Upper lobe of left lung (tissue), 6 donors: ENCODE results near the gene TNFAIP8L2. TPM values are rescaled to one million over a fixed set of nuclear protein-coding genes. Genes with fewer than 3 reads are reported as not detected.

Source experiments
- ATAC-seq, 2 donors: fragments of 200-7000 bp; cut with Tn5 transposase; one replicate each; pipeline ENCODE4 v1.9.1; 2022; ENCODE audit warnings: mild to moderate bottlenecking in 2 of 2, moderate library complexity in 2 of 2; ENCODE audit not compliant: low FRiP score in 2 of 2
- DNase-seq, 2 donors: peaks; one replicate each; pipeline ENCODE4 v3.0.0-alpha.2; 2019 to 2020
- H3K27ac ChIP-seq, 4 donors: fragments of 200-600 bp; sonication (generic); one replicate each; pipeline ENCODE4 v1.5.1; 2016 to 2019
- H3K27me3 ChIP-seq, 4 donors: fragments of 200-600 bp; sonication (generic); one replicate each; pipeline ENCODE4 v1.5.1; 2017 to 2019
- H3K36me3 ChIP-seq, 4 donors: fragments of 200-600 bp; sonication (generic); one replicate each; pipeline ENCODE4 v1.5.1; 2016 to 2019
- H3K4me1 ChIP-seq, 4 donors: fragments of 200-600 bp; sonication (generic); one replicate each; pipeline ENCODE4 v1.5.1; 2018 to 2019
- H3K4me3 ChIP-seq, 4 donors: fragments of 200-600 bp; sonication (generic); one replicate each; pipeline ENCODE4 v1.5.1; 2017 to 2019; ENCODE audit warnings: mild to moderate bottlenecking in 2 of 4, moderate library complexity in 1 of 4
- H3K9me3 ChIP-seq, 4 donors: fragments of 200-600 bp; sonication (generic); one replicate each; pipeline ENCODE4 v1.5.1; 2018 to 2019
- EP300 ChIP-seq, 4 donors: sonication (generic); formaldehyde crosslinking; IDR thresholded peaks; one replicate each; pipeline ENCODE4 v1.5.1; 2017; ENCODE audit warnings: antibody characterized with exemption in 4 of 4, control low read depth in 2 of 4
- POLR2A ChIP-seq, 4 donors: fragments of 450-650 bp; IDR thresholded peaks; one replicate each; pipeline ENCODE4 v1.5.1; 2016 to 2017; ENCODE audit warnings: antibody characterized with exemption in 4 of 4, mild to moderate bottlenecking in 2 of 4
- POLR2AphosphoS5 ChIP-seq, 2 donors: sonication (generic); formaldehyde crosslinking; IDR thresholded peaks; one replicate each; pipeline ENCODE4 v1.5.1; 2017; ENCODE audit warnings: antibody characterized with exemption in 2 of 2
- WGBS, 2 donors: methylation state at CpG; one replicate each; pipeline ENCODE4 v1.1.5; 2017 to 2018; 5-methylcytosine and 5-hydroxymethylcytosine counted together
- total RNA-seq, 6 donors: library from RNA; depleted of rRNA in 4 of 6; stranded (reverse); fragments of >200 nt in 4 of 6; gene quantifications; one replicate each; pipeline versions ENCODE4 v1.1.0 to v1.2.1, GENCODE V29; 2016 to 2021
- TF ChIP-seq, protein P1 (sequence below), 6 experiments: fragments of 450-650 bp in 4 of 6; fragments of 200-600 bp in 2 of 6; sonication (generic) in 2 of 6; IDR thresholded peaks; one replicate each; pipeline ENCODE4 v1.5.1; 2016 to 2019; ENCODE audit warnings: antibody characterized with exemption in 6 of 6
- donor health status: DM: no; HTN: no; CAD: no; lungs with moderate emphysema.
- donor health status: DM: no; HTN: yes; CAD: no; lungs with severe emphysema.

The TNFAIP8L2 gene
- total RNA-seq, 6 donors from 2014 or later, result 7.4 to 19.1 (median 15.8) TPM

- Histone ChIP-seq H3K27me3 (no peaks in the 10 kb centered on the region), H3K4me3 (no peak overlapping the region), H3K9me3 (no peaks in the 10 kb centered on the region), H3K4me1 (no peaks in the 10 kb centered on the region), H3K36me3 (peaks cover 0 to 20% (median 5%) of the 10 kb centered on the region in 4 donors), H3K27ac (no peak overlapping the region)
- 98 to 100% methylated on average over 6 to 7 of the region's 7 CpGs for WGBS, 2 donors
- DNase-seq (no peak), ATAC-seq (no peak)
- TF ChIP-seq EP300 (IDR thresholded peaks at IDR 0.05), result no peak
- TF ChIP-seq, protein P1, sequence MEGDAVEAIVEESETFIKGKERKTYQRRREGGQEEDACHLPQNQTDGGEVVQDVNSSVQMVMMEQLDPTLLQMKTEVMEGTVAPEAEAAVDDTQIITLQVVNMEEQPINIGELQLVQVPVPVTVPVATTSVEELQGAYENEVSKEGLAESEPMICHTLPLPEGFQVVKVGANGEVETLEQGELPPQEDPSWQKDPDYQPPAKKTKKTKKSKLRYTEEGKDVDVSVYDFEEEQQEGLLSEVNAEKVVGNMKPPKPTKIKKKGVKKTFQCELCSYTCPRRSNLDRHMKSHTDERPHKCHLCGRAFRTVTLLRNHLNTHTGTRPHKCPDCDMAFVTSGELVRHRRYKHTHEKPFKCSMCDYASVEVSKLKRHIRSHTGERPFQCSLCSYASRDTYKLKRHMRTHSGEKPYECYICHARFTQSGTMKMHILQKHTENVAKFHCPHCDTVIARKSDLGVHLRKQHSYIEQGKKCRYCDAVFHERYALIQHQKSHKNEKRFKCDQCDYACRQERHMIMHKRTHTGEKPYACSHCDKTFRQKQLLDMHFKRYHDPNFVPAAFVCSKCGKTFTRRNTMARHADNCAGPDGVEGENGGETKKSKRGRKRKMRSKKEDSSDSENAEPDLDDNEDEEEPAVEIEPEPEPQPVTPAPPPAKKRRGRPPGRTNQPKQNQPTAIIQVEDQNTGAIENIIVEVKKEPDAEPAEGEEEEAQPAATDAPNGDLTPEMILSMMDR (IDR thresholded peaks at IDR 0.05), result no peak
- TF ChIP-seq POLR2A (IDR thresholded peaks at IDR 0.05), result no peak
- TF ChIP-seq POLR2AphosphoS5 (IDR thresholded peaks at IDR 0.05), result no peak
These were observed 18.7 kb upstream of the TNFAIP8L2 start for GRCh38 chr1:151137789-151138188.

- DNase-seq (no peak), ATAC-seq (no peak)
- Histone ChIP-seq H3K27ac (no peak overlapping the region), H3K27me3 (no peaks in the 10 kb centered on the region), H3K9me3 (no peaks in the 10 kb centered on the region), H3K36me3 (peaks cover 0 to 4% (median 2%) of the 10 kb centered on the region in 4 donors), H3K4me3 (no peak overlapping the region), H3K4me1 (peaks cover 21 to 28% (median 24%) of the 10 kb centered on the region in 4 donors)
- TF ChIP-seq EP300 (IDR thresholded peaks at IDR 0.05) (no peak), POLR2AphosphoS5 (IDR thresholded peaks at IDR 0.05) (no peak), POLR2A (IDR thresholded peaks at IDR 0.05) (no peak)
- TF ChIP-seq, protein P1 (IDR thresholded peaks at IDR 0.05), result no peak
- WGBS, 2 donors, result 69 to 89% methylated on average over 4 to 5 of the region's 5 CpGs
These were observed 13.9 kb upstream of the TNFAIP8L2 start for GRCh38 chr1:151142411-151143056.

DNA sequence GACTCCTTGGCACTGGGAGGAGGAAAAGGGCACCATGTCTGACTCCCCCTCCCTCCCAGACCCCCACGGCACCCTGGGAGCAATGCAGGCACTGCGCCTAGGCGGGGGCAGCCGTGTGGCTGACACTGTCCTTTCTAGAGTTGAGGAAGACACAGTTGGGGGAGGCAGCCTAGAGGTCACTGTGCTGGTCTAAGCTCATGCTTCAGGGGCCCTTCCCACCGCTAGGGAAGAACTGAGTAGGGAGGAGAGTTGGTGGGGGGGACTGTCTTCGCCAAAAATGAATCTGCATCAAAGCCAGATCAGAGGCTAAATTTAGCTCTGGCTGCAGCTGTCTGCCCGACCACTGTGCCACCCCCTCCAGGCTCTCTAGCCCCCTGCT, 13.4 kb upstream of the TNFAIP8L2 start:
- WGBS, 2 donors, result 72 to 76% methylated on average over 7 of the region's 7 CpGs
- Histone ChIP-seq H3K4me1 (peaks cover 21 to 28% (median 25%) of the 10 kb centered on the region in 4 donors), H3K36me3 (peaks cover 0 to 4% (median 2%) of the 10 kb centered on the region in 4 donors), H3K27me3 (no peaks in the 10 kb centered on the region), H3K27ac (no peak overlapping the region), H3K4me3 (no peak overlapping the region), H3K9me3 (no peaks in the 10 kb centered on the region)
- TF ChIP-seq POLR2A (IDR thresholded peaks at IDR 0.05), result no peak
- TF ChIP-seq, protein P1 (IDR thresholded peaks at IDR 0.05), result no peak
- no peak for TF ChIP-seq EP300 (IDR thresholded peaks at IDR 0.05)
- TF ChIP-seq POLR2AphosphoS5 (IDR thresholded peaks at IDR 0.05), result no peak
- no peak for ATAC-seq
- no peak for DNase-seq

GRCh38 chr1:151143986-151144385, 12.5 kb upstream of the TNFAIP8L2 start:
- Histone ChIP-seq H3K4me1 (peaks cover 21 to 28% (median 25%) of the 10 kb centered on the region in 4 donors), H3K4me3 (no peak overlapping the region), H3K27ac (no peak overlapping the region), H3K27me3 (no peaks in the 10 kb centered on the region), H3K9me3 (no peaks in the 10 kb centered on the region), H3K36me3 (peaks cover 0 to 4% (median 2%) of the 10 kb centered on the region in 4 donors)
- DNase-seq (no peak), ATAC-seq (no peak)
- TF ChIP-seq POLR2AphosphoS5 (IDR thresholded peaks at IDR 0.05) (no peak), EP300 (IDR thresholded peaks at IDR 0.05) (no peak), POLR2A (IDR thresholded peaks at IDR 0.05) (no peak)
- TF ChIP-seq, protein P1 (IDR thresholded peaks at IDR 0.05), result no peak
- WGBS, 2 donors, result 66 to 68% methylated on average over 5 of the region's 5 CpGs
